Measurements from ENCODE around the gene PDE4D.

- TF ChIP-seq CTCF (IDR thresholded peaks at IDR 0.05) (no peak), POLR2A (IDR thresholded peaks at IDR 0.05) (no peak), EP300 (IDR thresholded peaks at IDR 0.05) (no peak)
Observed at GRCh38 chr5:59905188-59905587, 11.7 kb upstream of the PDE4D start.

All from tibial nerve (tissue), 4 donors.